ENCODE data around the gene ANKH. TPM values are rescaled to one million over a fixed set of nuclear protein-coding genes. Genes with fewer than 3 reads are reported as not detected.

ANKH gene
- total and polyA plus RNA-seq, 2 donors (not counting 1 experiment from before 2014, with no cell fraction given), result 13.7 to 71.1 TPM

DNA sequence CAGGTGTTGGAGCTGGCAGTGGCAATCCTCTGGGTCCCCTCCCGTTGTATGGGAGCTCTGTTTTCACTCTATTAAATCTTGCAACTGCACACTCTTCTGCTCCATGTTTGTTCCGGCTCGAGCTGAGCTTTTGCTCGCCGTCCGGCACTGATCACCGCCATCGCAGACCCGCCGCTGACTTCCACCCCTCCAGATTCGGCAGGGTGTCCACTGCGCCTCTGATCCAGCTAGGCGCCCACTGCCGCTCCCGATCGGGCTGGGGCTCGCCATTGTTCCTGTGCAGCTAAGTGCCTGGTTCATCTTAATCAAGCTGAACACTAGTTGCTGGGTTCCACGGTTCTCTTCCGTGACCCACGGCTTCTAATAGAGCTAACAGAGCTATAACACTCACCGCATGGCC lies 23.2 kb downstream of the ANKH start:
- ATAC-seq (ENCODE audit: low read depth) (no peak), DNase-seq (no peak)
- Histone ChIP-seq H3K4me3 (ENCODE audit: control extremely low read depth in 1 of 5, extremely low read depth in 1 of 5, insufficient read depth in 1 of 5, low read depth in 2 of 5, low read length in 4 of 5) (no peak overlapping the region), H3K9me3 (ENCODE audit: control extremely low read depth in 1 of 3, control insufficient read depth in 2 of 3, insufficient read depth in 1 of 3, low read length in 2 of 3) (no peaks in the 10 kb centered on the region), H3K9ac (ENCODE audit: low read length) (no peak overlapping the region), H3K4me1 (ENCODE audit: control insufficient read depth in 2 of 2, insufficient read depth in 2 of 2, low read length in 2 of 2) (peaks cover 8 to 9% of the 10 kb centered on the region in 2 donors), H3K27ac (ENCODE audit: low read length in 2 of 2) (no peak overlapping the region), H4K20me1 (ENCODE audit: control insufficient read depth, insufficient read depth, low read length, poor library complexity, severe bottlenecking) (no peaks in the 10 kb centered on the region), H2AFZ (ENCODE audit: insufficient read depth, low read depth, low read length, poor library complexity, severe bottlenecking) (no peak overlapping the region), H3K27me3 (replicated peaks in 1 of 4; ENCODE audit: control extremely low read depth in 1 of 4, control insufficient read depth in 3 of 4, insufficient read depth in 4 of 4, low read length in 3 of 4) (no peaks in the 10 kb centered on the region), H3K4me2 (replicated peaks; ENCODE audit: low read depth, low read length, poor library complexity, severe bottlenecking) (no peak overlapping the region), H3K79me2 (ENCODE audit: control insufficient read depth, insufficient read depth, low read length) (peaks cover 7% of the 10 kb centered on the region), H3K36me3 (replicated peaks in 1 of 2; ENCODE audit: control extremely low read depth in 1 of 2, control insufficient read depth in 1 of 2, extremely low read depth in 1 of 2, insufficient read depth in 2 of 2, low read length in 1 of 2) (no peaks in the 10 kb centered on the region)
- no peak for TF ChIP-seq EZH2 (IDR thresholded peaks at IDR 0.05; ENCODE audit: borderline replicate concordance, insufficient read depth, low read depth, low read length, poor library complexity, severe bottlenecking)
- TF ChIP-seq, protein P1, sequence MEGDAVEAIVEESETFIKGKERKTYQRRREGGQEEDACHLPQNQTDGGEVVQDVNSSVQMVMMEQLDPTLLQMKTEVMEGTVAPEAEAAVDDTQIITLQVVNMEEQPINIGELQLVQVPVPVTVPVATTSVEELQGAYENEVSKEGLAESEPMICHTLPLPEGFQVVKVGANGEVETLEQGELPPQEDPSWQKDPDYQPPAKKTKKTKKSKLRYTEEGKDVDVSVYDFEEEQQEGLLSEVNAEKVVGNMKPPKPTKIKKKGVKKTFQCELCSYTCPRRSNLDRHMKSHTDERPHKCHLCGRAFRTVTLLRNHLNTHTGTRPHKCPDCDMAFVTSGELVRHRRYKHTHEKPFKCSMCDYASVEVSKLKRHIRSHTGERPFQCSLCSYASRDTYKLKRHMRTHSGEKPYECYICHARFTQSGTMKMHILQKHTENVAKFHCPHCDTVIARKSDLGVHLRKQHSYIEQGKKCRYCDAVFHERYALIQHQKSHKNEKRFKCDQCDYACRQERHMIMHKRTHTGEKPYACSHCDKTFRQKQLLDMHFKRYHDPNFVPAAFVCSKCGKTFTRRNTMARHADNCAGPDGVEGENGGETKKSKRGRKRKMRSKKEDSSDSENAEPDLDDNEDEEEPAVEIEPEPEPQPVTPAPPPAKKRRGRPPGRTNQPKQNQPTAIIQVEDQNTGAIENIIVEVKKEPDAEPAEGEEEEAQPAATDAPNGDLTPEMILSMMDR (IDR thresholded peaks at IDR 0.05), result no peak
- Mint-ChIP-seq H3K9me3 (ENCODE audit: insufficient read depth) (no peaks in the 10 kb centered on the region), H3K4me3 (no peak overlapping the region), H3K4me1 (peaks cover 21% of the 10 kb centered on the region), H3K27me3 (no peaks in the 10 kb centered on the region), H3K27ac (no peak overlapping the region)
- intact Hi-C loops (cut with micrococcal nuclease), result no loop called here
- ChIA-PET POLR2A (no interaction called here), CTCF (interaction anchor here (1.0 kb wide), 1 partner anchor 122 kb away, joined by 3 read pairs; no protein-coding TSS in a partner anchor)
- 98% methylated on average over 21 of the region's 21 CpGs for WGBS (ENCODE audit: insufficient coverage)

DNA sequence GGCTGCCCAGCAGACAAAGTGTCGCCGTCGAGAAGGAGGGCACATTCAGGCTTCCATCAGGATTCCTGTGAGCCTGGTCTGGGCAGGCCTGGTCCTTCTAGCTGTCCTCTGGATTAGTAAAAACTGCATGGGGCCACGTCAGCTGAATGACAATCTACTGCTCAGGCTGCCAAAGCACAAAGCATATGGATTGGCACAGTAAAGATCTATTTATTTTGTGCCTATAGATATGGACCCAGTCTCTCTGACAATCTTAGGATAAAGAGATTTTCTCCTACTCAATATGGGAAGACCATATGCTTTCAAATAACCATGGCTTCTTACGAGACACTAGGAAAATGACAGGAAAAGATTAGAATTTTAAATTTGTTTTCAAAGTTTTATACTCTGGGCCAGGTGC lies 24.1 kb downstream of the ANKH start:
- intact Hi-C loops (cut with micrococcal nuclease), result no loop called here
- H3K9ac ChIP-seq (ENCODE audit: low read length), result no peak overlapping the region
- peaks cover 7% of the 10 kb centered on the region for H3K79me2 ChIP-seq (ENCODE audit: control insufficient read depth, insufficient read depth, low read length)
- H3K4me3 Mint-ChIP-seq, result no peak overlapping the region
- H3K27ac Mint-ChIP-seq, result no peak overlapping the region
- 100% methylated on average over 3 of the region's 5 CpGs for WGBS (ENCODE audit: insufficient coverage)
- ChIA-PET POLR2A (no interaction called here), CTCF (interaction anchor here (1.0 kb wide), 1 partner anchor 121 kb away, joined by 3 read pairs; no protein-coding TSS in a partner anchor)
- H3K4me1 ChIP-seq (ENCODE audit: control insufficient read depth in 2 of 2, insufficient read depth in 2 of 2, low read length in 2 of 2), result peaks cover 8 to 9% of the 10 kb centered on the region in 2 donors
- H4K20me1 ChIP-seq (ENCODE audit: control insufficient read depth, insufficient read depth, low read length, poor library complexity, severe bottlenecking), result no peaks in the 10 kb centered on the region
- no peaks in the 10 kb centered on the region for H3K36me3 ChIP-seq (replicated peaks in 1 of 2; ENCODE audit: control extremely low read depth in 1 of 2, control insufficient read depth in 1 of 2, extremely low read depth in 1 of 2, insufficient read depth in 2 of 2, low read length in 1 of 2)
- TF ChIP-seq EZH2 (IDR thresholded peaks at IDR 0.05; ENCODE audit: borderline replicate concordance, insufficient read depth, low read depth, low read length, poor library complexity, severe bottlenecking), result no peak
- TF ChIP-seq, protein P1 (IDR thresholded peaks at IDR 0.05), result no peak
- no peaks in the 10 kb centered on the region for H3K9me3 ChIP-seq (ENCODE audit: control extremely low read depth in 1 of 3, control insufficient read depth in 2 of 3, insufficient read depth in 1 of 3, low read length in 2 of 3)
- no peak overlapping the region for H3K4me3 ChIP-seq (ENCODE audit: control extremely low read depth in 1 of 5, extremely low read depth in 1 of 5, insufficient read depth in 1 of 5, low read depth in 2 of 5, low read length in 4 of 5)
- H3K9me3 Mint-ChIP-seq (ENCODE audit: insufficient read depth), result no peaks in the 10 kb centered on the region
- peaks cover 17% of the 10 kb centered on the region for H3K4me1 Mint-ChIP-seq
- H3K27me3 Mint-ChIP-seq, result no peaks in the 10 kb centered on the region
- H3K27ac ChIP-seq (ENCODE audit: low read length in 2 of 2), result no peak overlapping the region
- DNase-seq, result no peak
- H3K27me3 ChIP-seq (replicated peaks in 1 of 4; ENCODE audit: control extremely low read depth in 1 of 4, control insufficient read depth in 3 of 4, insufficient read depth in 4 of 4, low read length in 3 of 4), result no peaks in the 10 kb centered on the region
- H3K4me2 ChIP-seq (replicated peaks; ENCODE audit: low read depth, low read length, poor library complexity, severe bottlenecking), result no peak overlapping the region
- H2AFZ ChIP-seq (ENCODE audit: insufficient read depth, low read depth, low read length, poor library complexity, severe bottlenecking), result no peak overlapping the region
- no peak for ATAC-seq (ENCODE audit: low read depth)
